ENCODE data around the gene AOPEP.
"Not testable (repeated sequence)": the region's sequence is repeated elsewhere in the genome, so short reads cannot be mapped to it uniquely, and the experiment has no call there.

AOPEP gene

GRCh38 chr9:95005278-95006143 lies 279.0 kb downstream of the AOPEP start:
- no peak for DNase-seq

- no peak for DNase-seq
These were observed 280.8 kb downstream of the AOPEP start for GRCh38 chr9:95007226-95007869.

- no peak for DNase-seq
These were observed 281.8 kb downstream of the AOPEP start for GRCh38 chr9:95008151-95008771.

GRCh38 chr9:95009459-95009858 lies 283.0 kb downstream of the AOPEP start:
- no peak for DNase-seq

GRCh38 chr9:95010431-95010838 lies 283.9 kb downstream of the AOPEP start:
- no peak for DNase-seq

GRCh38 chr9:95012035-95012708 lies 285.7 kb downstream of the AOPEP start:
- no peak for DNase-seq

- no peak for DNase-seq
These were observed 286.4 kb downstream of the AOPEP start for GRCh38 chr9:95012902-95013301.

- no peak for DNase-seq
These were observed 288.4 kb downstream of the AOPEP start for GRCh38 chr9:95014917-95015316.

- DNase-seq: no peak
These were observed 289.1 kb downstream of the AOPEP start for GRCh38 chr9:95015569-95015968.

- no peak for DNase-seq
These were observed 290.6 kb downstream of the AOPEP start for GRCh38 chr9:95017062-95017461.

- DNase-seq: no peak
These were observed 291.2 kb downstream of the AOPEP start for GRCh38 chr9:95017661-95018060.

GRCh38 chr9:95018099-95018936 lies 291.8 kb downstream of the AOPEP start:
- DNase-seq: no peak

GRCh38 chr9:95020644-95021043 lies 294.1 kb downstream of the AOPEP start:
- not testable (repeated sequence) for DNase-seq

- DNase-seq: no peak
These were observed 294.8 kb downstream of the AOPEP start for GRCh38 chr9:95021166-95021886.

- DNase-seq: no peak
These were observed 296.2 kb downstream of the AOPEP start for GRCh38 chr9:95022657-95023056.

GRCh38 chr9:95023217-95024003 lies 296.9 kb downstream of the AOPEP start:
- no peak for DNase-seq

- no peak for DNase-seq
These were observed 297.7 kb downstream of the AOPEP start for GRCh38 chr9:95024097-95024671.

- no peak for DNase-seq
These were observed 299.0 kb downstream of the AOPEP start for GRCh38 chr9:95025213-95026147.

GRCh38 chr9:95026148-95026524 lies 299.6 kb downstream of the AOPEP start:
- no peak for DNase-seq
